Ovary (tissue), 3 donors: ENCODE results near the gene RAD51C.

Source experiments
- POLR2A ChIP-seq: fragments of 450-650 bp; IDR thresholded peaks from one replicate; pipeline ENCODE4 v1.6.1; 2017; ENCODE audit warnings: antibody characterized with exemption, mild to moderate bottlenecking, moderate library complexity
- TF ChIP-seq, protein P1 (sequence below), 3 donors: fragments of 450-650 bp in 2 of 3; fragments of 200-600 bp in 1 of 3; IDR thresholded peaks; one replicate each; pipeline versions ENCODE4 v1.5.1 to v1.8.0; 2016 to 2022; ENCODE audit warnings: antibody characterized with exemption in 3 of 3, mild to moderate bottlenecking in 1 of 3
- donor health status: DM: no; HTN: no; CAD: no.

- TF ChIP-seq, protein P1, sequence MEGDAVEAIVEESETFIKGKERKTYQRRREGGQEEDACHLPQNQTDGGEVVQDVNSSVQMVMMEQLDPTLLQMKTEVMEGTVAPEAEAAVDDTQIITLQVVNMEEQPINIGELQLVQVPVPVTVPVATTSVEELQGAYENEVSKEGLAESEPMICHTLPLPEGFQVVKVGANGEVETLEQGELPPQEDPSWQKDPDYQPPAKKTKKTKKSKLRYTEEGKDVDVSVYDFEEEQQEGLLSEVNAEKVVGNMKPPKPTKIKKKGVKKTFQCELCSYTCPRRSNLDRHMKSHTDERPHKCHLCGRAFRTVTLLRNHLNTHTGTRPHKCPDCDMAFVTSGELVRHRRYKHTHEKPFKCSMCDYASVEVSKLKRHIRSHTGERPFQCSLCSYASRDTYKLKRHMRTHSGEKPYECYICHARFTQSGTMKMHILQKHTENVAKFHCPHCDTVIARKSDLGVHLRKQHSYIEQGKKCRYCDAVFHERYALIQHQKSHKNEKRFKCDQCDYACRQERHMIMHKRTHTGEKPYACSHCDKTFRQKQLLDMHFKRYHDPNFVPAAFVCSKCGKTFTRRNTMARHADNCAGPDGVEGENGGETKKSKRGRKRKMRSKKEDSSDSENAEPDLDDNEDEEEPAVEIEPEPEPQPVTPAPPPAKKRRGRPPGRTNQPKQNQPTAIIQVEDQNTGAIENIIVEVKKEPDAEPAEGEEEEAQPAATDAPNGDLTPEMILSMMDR (IDR thresholded peaks at IDR 0.05): no peak
- TF ChIP-seq POLR2A: no peak
These were observed 1.9 kb downstream of the RAD51C start for GRCh38 chr17:58694302-58694701.
